Epithelial cell of esophagus (primary cell): ENCODE data around the gene SPINK2.

ENCODE experiments used
- DNase-seq: peaks from one replicate; pipeline ENCODE4 v3.0.0; 2010; ENCODE audit warnings: low read depth
- H3K4me3 ChIP-seq: 2 replicates; pipeline ENCODE4 v1.5.1; 2011; ENCODE audit warnings: mild to moderate bottlenecking, low read length, control low read depth
- CTCF ChIP-seq: IDR thresholded peaks from 2 replicates; pipeline ENCODE4 v1.5.1; 2011; ENCODE audit warnings: low read depth, mild to moderate bottlenecking, low read length, control low read depth, inconsistent platforms; ENCODE audit not compliant: insufficient read depth; ENCODE audit errors: missing control alignments

The SPINK2 gene

GRCh38 chr4:56828784-56829535 lies 7.5 kb upstream of the SPINK2 start:
- no peak for DNase-seq
- no peak overlapping the region for H3K4me3 ChIP-seq
- TF ChIP-seq CTCF: no peak

- H3K4me3 ChIP-seq: no peak overlapping the region
- DNase-seq: no peak
- no peak for TF ChIP-seq CTCF
These were observed 2.6 kb upstream of the SPINK2 start for GRCh38 chr4:56823933-56824600.

- DNase-seq: no peak
- no peak for TF ChIP-seq CTCF
- H3K4me3 ChIP-seq: no peak overlapping the region
These were observed 2.7 kb downstream of the SPINK2 start for GRCh38 chr4:56818797-56819196.

GRCh38 chr4:56817840-56818491 lies 3.5 kb downstream of the SPINK2 start:
- TF ChIP-seq CTCF: no peak
- peak; percentile 51 for DNase-seq

GRCh38 chr4:56806666-56807065 lies 14.8 kb downstream of the SPINK2 start:
- H3K4me3 ChIP-seq: no peak overlapping the region
- no peak for TF ChIP-seq CTCF
- no peak for DNase-seq

More at GRCh38 chr4:56817840-56818491, 3.5 kb downstream of the SPINK2 start:
- H3K4me3 ChIP-seq: no peak overlapping the region

- no peak for TF ChIP-seq CTCF
- no peak overlapping the region for H3K4me3 ChIP-seq
- peak; percentile 85 for DNase-seq
These were observed 16.9 kb downstream of the SPINK2 start for GRCh38 chr4:56804551-56804950.

- DNase-seq: no peak
- TF ChIP-seq CTCF: no peak
- H3K4me3 ChIP-seq: no peak overlapping the region
These were observed 18.0 kb downstream of the SPINK2 start for GRCh38 chr4:56803471-56803870.
